Aorta (tissue), 5 donors: Measurements from ENCODE around the gene ZNF565. TPM values are rescaled to one million over a fixed set of nuclear protein-coding genes. Genes with fewer than 3 reads are reported as not detected.
A peak's percentile ranks its signal among the peaks of the same experiment; 100 is the strongest.

ENCODE experiments used
- ATAC-seq: fragments of 200-7000 bp; cut with Tn5 transposase; one replicate; pipeline ENCODE4 v1.9.1; 2022; ENCODE audit warnings: moderate library complexity; ENCODE audit not compliant: low FRiP score
- DNase-seq, 2 donors: peaks; one replicate each; pipeline ENCODE4 v3.0.0-alpha.2; 2020
- H3K27ac ChIP-seq, 2 donors: one replicate each; pipeline ENCODE4 v1.5.1; 2013; ENCODE audit warnings: low read length in 2 of 2, mild to moderate bottlenecking in 2 of 2, moderate library complexity in 2 of 2, control low read depth in 1 of 2, inconsistent platforms in 1 of 2, low read depth in 1 of 2
- H3K27me3 ChIP-seq, 2 donors: one replicate each; pipeline ENCODE4 v1.6.1; 2013; ENCODE audit warnings: control low read depth in 1 of 2, low read length in 1 of 2, mild to moderate bottlenecking in 1 of 2, moderate library complexity in 1 of 2; ENCODE audit not compliant: insufficient read depth in 2 of 2, control insufficient read depth in 1 of 2
- H3K36me3 ChIP-seq, 2 donors: one replicate each; pipeline ENCODE4 v1.6.1; 2013; ENCODE audit warnings: control low read depth in 1 of 2, low read length in 1 of 2, mild to moderate bottlenecking in 1 of 2; ENCODE audit not compliant: insufficient read depth in 2 of 2, control insufficient read depth in 1 of 2
- H3K4me1 ChIP-seq, 2 donors: one replicate each; pipeline ENCODE4 v1.6.1; 2013; ENCODE audit warnings: low read length in 2 of 2, control low read depth in 1 of 2, mild to moderate bottlenecking in 1 of 2, moderate library complexity in 1 of 2; ENCODE audit not compliant: insufficient read depth in 2 of 2, control insufficient read depth in 1 of 2
- H3K4me3 ChIP-seq, 2 donors: one replicate each; pipeline ENCODE4 v1.5.1; 2013; ENCODE audit warnings: low read length in 2 of 2, control low read depth in 1 of 2, mild to moderate bottlenecking in 1 of 2
- H3K9me3 ChIP-seq: one replicate; pipeline ENCODE4 v1.6.1; 2013; ENCODE audit warnings: mild to moderate bottlenecking, low read length; ENCODE audit not compliant: control insufficient read depth
- WGBS, 2 donors: extraction: QIAGEN DNeasy Blood & Tissue Kit; methylation state at CpG; one replicate each; pipeline ENCODE4 v1.1.7; 2013; 5-methylcytosine and 5-hydroxymethylcytosine counted together
- intact Hi-C, 2 donors: fragments of 100-400 bp; cut with DNase I; formaldehyde crosslinking; loops; one replicate each; pipeline versions ENCODE4 v1.14.2 to v1.15.0; 2022
- long read RNA-seq, 2 donors: library from polyadenylated mRNA; unstranded; transcript quantifications; one replicate each; pipeline ENCODE4 v2.0.0, GENCODE V29; 2020 to 2021
- polyA plus RNA-seq, 2 donors: library from polyadenylated mRNA; stranded (reverse); fragments of 200-250 nt; gene quantifications; one replicate each; pipeline ENCODE4 v1.2.3, GENCODE V29; 2013
- total RNA-seq, 2 donors: library from RNA; stranded (reverse); fragmentation: NEBNext Ultra II Directional; extraction: Animal tissue kit (Norgen Biotek cat#: 25700); gene quantifications; one replicate each; pipeline ENCODE4 v1.2.1, GENCODE V29; 2021
- donor health status: healthy with polysubstance abuse.
- donor health status: Bipolar disorder and iron deficiency.
- donor health status: DM: no; HTN: no; CAD: no.
- donor health status: DM: no; HTN: no; CAD: no.
- donor health status: DM: yes; HTN: yes; CAD: no.

Gene ZNF565
- 1 to 10 TPM; 7.4 to 8.0 TPM for total RNA-seq
- 1 to 10 TPM; 1.6 to 2.6 TPM for polyA plus RNA-seq
- long read RNA-seq, donor 1, transcript ZNF565-207 (4 exons, 1,217 nt): minor isoform, 10 of 76 reads
- long read RNA-seq, donor 1, transcript ZNF565-201 (5 exons, 2,023 nt): major isoform, 29 of 76 reads
- long read RNA-seq, donor 1, partial matches to known transcripts: 11 of 76 reads
- long read RNA-seq, donor 1, other reads (novel, unspliced or antisense): 23 of 76 reads
- long read RNA-seq, donor 2, transcript ZNF565-201 (5 exons, 2,023 nt): major isoform, 5 of 69 reads
- long read RNA-seq, donor 2, partial matches to known transcripts: 3 of 69 reads
- long read RNA-seq, donor 2, other reads (novel, unspliced or antisense): 60 of 69 reads

GRCh38 chr19:36214386-36215275, at the start of gene ZNF565, which contains the start of gene ZNF146:
ZNF565 (minus strand) TSS chr19:36214665; CDS start chr19:36201985, 12,680 bp downstream.
ZNF146 (plus strand) TSS chr19:36215106; CDS start chr19:36236441, 21,335 bp downstream.
- H3K4me1 ChIP-seq: no peaks in the 10 kb centered on the region

GRCh38 chr19:36259211-36259610, 44.7 kb upstream of the ZNF565 start:
- Histone ChIP-seq H3K4me3 (no peak overlapping the region), H3K4me1 (no peaks in the 10 kb centered on the region), H3K36me3 (no peaks in the 10 kb centered on the region), H3K27me3 (no peaks in the 10 kb centered on the region), H3K9me3 (peaks cover 6% of the 10 kb centered on the region), H3K27ac (no peak overlapping the region)
- peak in 1 of 2 donors; percentile 23 for DNase-seq
- no peak for ATAC-seq
- 95% methylated on average over 20 of the region's 20 CpGs for WGBS, 2 donors
- intact Hi-C loops: no loop called here

More at GRCh38 chr19:36214386-36215275, at the start of gene ZNF565, which contains the start of gene ZNF146:
- Histone ChIP-seq H3K4me3 (peak within 1 kb of the TSS; percentile 74 to 97), H3K27me3 (no peaks in the 10 kb centered on the region), H3K27ac (peak within 1 kb of the TSS in 1 of 2 donors; percentile 37), H3K9me3 (no peaks in the 10 kb centered on the region), H3K36me3 (no peaks in the 10 kb centered on the region)
- ATAC-seq (peak; percentile 99), DNase-seq (peak; percentile 99)
- intact Hi-C loops: loop anchor here in 1 of 2 donors (10.0 kb wide), 1 partner anchor 280 kb away; no protein-coding TSS in a partner anchor
- 0% methylated on average over 72 to 73 of the region's 73 CpGs for WGBS, 2 donors

GRCh38 chr19:36258028-36258875, 43.8 kb upstream of the ZNF565 start:
- ATAC-seq (no peak), DNase-seq (peak in 1 of 2 donors; percentile 75)
- Histone ChIP-seq H3K9me3 (peaks cover 6% of the 10 kb centered on the region), H3K4me3 (no peak overlapping the region), H3K27ac (no peak overlapping the region), H3K4me1 (no peaks in the 10 kb centered on the region), H3K27me3 (no peaks in the 10 kb centered on the region), H3K36me3 (no peaks in the 10 kb centered on the region)
- WGBS, 2 donors: 86 to 88% methylated on average over 29 of the region's 29 CpGs
- intact Hi-C loops: no loop called here

GRCh38 chr19:36257520-36257876, 43.0 kb upstream of the ZNF565 start:
- 4 to 10% methylated on average over 37 of the region's 37 CpGs for WGBS, 2 donors
- no peak overlapping the region for H3K4me3 ChIP-seq
- DNase-seq (peak in 1 of 2 donors; percentile 78), ATAC-seq (peak; percentile 46)
- no peaks in the 10 kb centered on the region for H3K36me3 ChIP-seq
- H3K4me1 ChIP-seq: no peaks in the 10 kb centered on the region
- no peak overlapping the region for H3K27ac ChIP-seq
- no peaks in the 10 kb centered on the region for H3K27me3 ChIP-seq
- H3K9me3 ChIP-seq: peaks cover 6% of the 10 kb centered on the region
- intact Hi-C loops: no loop called here

GRCh38 chr19:36256853-36257519, 42.5 kb upstream of the ZNF565 start:
- H3K27me3 ChIP-seq: no peaks in the 10 kb centered on the region
- H3K4me3 ChIP-seq: no peak overlapping the region

GRCh38 chr19:36256064-36256463, 41.6 kb upstream of the ZNF565 start:
- no peaks in the 10 kb centered on the region for H3K27me3 ChIP-seq
- 96 to 97% methylated on average over 15 of the region's 15 CpGs for WGBS, 2 donors
- intact Hi-C loops: no loop called here
- no peak overlapping the region for H3K4me3 ChIP-seq
- no peaks in the 10 kb centered on the region for H3K4me1 ChIP-seq
- H3K36me3 ChIP-seq: no peaks in the 10 kb centered on the region
- peaks cover 6% of the 10 kb centered on the region for H3K9me3 ChIP-seq
- no peak overlapping the region for H3K27ac ChIP-seq
- DNase-seq (peak in 1 of 2 donors; percentile 66), ATAC-seq (no peak)

More at GRCh38 chr19:36256853-36257519, 42.5 kb upstream of the ZNF565 start:
- Histone ChIP-seq H3K9me3 (peaks cover 6% of the 10 kb centered on the region), H3K4me1 (no peaks in the 10 kb centered on the region), H3K27ac (no peak overlapping the region), H3K36me3 (no peaks in the 10 kb centered on the region)
- 62 to 67% methylated on average over 41 to 42 of the region's 42 CpGs for WGBS, 2 donors
- DNase-seq (peak in 1 of 2 donors; percentile 59), ATAC-seq (no peak)
- intact Hi-C loops: no loop called here

GRCh38 chr19:36255316-36255715, 40.9 kb upstream of the ZNF565 start:
- ATAC-seq: no peak
- no peak overlapping the region for H3K27ac ChIP-seq
- no peaks in the 10 kb centered on the region for H3K4me1 ChIP-seq
- 96 to 97% methylated on average over 28 of the region's 28 CpGs for WGBS, 2 donors
- H3K36me3 ChIP-seq: no peaks in the 10 kb centered on the region
- H3K4me3 ChIP-seq: no peak overlapping the region
- DNase-seq: peak in 1 of 2 donors; percentile 63
- no peaks in the 10 kb centered on the region for H3K27me3 ChIP-seq
- H3K9me3 ChIP-seq: peaks cover 6% of the 10 kb centered on the region
- intact Hi-C loops: no loop called here
